HG03280 (cell line): Measurements from ENCODE around the gene MUC6.

Source experiments
- ATAC-seq: cut with Tn5 transposase; IDR thresholded peaks from one replicate; pipeline ENCODE4 v1.9.1; 2021; ENCODE audit warnings: mild to moderate bottlenecking, moderate library complexity; ENCODE audit not compliant: unreplicated experiment

MUC6 gene

GRCh38 chr11:1037506-1038055 lies 1.1 kb upstream of the MUC6 start:
- no peak for ATAC-seq

GRCh38 chr11:1036931-1037330 lies 413 bp upstream of the MUC6 start:
- no peak for ATAC-seq

DNA sequence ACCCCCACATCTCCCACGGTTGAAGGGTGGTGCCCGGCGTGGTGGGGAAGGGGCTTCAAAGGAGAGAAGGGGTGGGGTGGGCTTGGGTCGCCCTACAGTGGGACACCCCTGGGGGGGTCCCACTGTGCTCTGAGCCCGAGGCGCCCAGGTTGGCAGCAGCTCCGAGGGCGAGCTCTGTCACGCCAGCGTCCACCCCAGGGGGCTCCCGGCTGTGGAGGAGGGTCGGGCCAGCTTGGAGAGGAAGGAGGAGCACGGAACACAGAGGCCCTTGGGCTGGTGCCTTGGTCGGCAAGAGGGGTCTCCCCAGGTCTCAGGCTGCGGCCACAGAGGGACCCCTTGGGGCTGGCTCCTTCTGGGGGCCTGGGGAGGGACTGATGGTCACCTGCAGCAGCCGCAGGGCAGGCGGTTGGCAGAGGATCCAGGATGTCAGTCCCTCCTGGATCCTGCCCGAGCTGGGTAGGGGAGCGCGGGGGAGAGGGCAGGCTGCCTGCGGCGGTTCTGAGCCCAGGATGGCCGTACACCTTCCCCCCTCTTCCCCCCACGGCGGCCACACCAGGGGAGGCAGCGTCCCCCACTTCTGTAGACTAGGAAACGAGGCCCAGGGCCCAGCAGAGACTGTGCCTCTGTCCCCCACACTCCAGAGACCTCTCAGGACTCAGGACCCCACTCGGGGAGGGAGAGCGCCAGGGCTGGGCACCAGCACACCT lies 788 bp downstream of the MUC6 start:
- ATAC-seq = no peak

DNA sequence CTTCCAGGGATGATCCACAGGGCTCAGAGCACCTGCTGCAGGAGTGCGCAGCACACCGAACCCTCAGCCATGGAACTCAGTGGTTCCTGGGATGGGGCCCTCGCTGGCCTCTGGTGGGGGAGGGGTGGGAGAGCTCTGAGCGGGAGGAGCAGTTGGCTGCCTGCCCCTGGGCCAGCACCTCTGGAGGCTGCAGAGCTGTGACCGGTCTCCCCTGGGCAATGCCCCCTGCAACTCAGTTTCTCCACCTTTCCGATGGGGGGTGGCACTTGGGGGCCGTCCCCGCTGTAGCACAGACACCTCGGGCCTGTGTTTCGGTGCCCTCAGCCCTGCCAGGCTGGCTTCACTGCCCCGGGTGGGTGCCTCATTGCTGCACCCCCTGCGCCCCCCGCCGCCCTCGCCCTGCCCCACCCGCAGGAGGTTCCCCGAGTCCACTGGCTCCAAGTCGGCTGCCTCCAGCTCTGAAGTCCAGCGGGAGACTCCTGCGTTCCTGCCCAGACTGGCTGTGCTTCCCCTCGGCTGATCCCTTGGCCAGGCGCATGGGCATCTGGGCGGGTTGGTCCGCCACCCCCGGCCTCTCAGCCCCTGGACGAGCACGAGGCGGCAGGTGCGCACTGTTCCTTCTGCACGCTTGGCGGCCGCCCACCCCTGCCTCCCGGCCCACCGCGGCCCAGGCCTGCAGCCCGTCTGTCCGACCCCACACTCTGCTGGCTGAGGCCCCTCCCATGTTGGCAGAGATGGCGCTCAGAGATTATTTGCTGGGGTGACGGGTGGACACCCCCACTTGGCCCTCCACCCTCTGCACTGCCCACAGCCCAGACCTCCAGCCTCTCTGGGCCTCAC lies 1.8 kb downstream of the MUC6 start:
- no peak for ATAC-seq

GRCh38 chr11:1034001-1034400 lies 2.5 kb downstream of the MUC6 start:
- ATAC-seq = no peak

DNA sequence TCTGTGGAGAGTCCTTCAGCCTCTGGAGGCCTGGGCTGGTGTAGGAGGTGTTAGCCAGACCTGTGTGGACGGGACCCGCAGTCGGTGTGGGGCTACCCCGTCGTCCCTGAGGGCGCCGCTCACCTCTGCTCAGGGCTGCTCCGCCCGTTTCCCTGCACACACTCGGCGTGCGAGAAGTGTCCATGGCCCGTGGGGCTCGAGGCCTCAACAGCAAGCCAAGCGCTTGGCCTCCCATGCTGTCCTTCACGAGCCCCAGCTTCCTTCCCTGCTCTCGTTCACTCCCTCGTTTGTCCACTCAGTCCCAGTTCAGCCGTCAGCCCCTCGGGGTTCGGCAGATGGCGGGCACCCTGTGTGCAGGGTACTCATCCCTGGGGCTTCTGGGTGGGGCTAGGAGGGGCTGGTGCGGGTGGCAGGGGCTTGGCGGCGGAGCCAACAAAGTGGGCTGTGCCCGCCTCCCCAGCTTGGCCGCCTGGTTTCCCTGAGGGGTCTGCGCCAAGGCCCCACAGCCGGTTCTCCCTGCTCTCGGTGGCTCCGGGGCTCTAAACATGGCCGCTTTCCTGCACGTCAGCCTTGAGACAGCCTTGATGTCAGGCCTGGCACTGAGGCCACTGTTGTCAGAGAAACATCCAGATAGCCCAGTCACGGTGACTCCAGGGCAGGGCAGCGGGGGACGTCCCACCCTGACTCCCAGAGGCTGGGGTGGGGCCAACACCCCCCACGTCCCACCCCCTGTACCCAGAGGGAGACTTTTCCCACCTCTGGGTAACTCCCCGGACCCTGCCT lies 3.3 kb downstream of the MUC6 start:
- no peak for ATAC-seq

- ATAC-seq = no peak
Measured at GRCh38 chr11:1032310-1032891, 4.1 kb downstream of the MUC6 start.

DNA sequence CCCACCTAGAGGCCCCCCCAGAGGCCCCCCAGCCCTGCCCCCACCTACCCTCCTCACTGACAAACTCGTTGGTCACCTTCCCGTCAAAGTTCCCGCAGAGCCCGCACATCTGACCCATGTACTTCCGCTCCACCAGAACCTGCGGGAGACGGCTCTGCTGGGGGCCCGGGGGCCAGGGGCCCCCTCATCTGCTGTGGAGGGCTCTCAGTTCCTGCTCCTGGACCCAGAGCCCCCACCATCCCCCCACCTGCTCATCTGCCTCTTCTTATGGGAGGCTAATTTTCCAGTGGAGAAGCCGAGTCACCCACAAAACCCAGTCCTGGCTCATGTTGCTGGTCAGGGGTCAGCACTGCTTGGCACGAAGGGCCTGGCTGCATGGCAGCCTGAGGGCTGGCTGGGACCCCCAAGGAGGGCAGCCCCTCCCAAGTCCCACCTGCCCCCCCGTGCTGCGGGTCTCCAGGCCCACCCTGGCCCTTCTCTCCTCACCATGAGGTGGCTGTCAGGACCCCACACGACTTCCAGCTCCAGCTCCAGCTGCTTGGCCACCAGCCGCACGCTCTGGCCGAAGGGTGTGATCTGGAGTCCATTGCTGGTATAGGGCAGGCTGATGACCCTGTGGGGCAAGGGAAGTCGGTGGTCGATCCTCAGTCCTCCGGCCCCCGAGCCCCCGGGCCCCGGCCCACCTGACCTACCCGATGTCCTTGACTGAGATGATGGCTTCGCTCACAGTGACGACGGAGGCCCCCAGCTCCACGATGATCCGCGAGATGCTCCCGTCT lies 5.2 kb downstream of the MUC6 start:
- no peak for ATAC-seq

DNA sequence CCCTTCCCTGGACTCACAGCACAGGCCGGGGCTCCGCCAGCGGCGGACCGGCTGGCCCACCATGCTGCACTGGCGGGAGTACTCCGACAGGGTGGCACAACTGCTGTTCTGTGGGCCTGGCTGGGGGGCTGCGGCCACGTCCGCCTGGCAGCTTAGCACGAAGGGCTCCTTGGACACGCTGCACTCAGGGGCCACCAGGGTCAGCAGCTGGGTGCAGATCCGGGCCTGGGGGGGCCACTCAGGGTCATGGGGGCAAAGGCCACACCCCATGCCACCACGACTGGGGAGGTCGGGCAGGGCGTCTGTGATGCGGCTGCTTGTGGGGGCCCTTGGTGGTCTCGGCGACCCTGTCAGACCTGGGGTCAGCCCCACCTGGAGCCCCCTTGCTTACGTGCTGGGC lies 6.0 kb downstream of the MUC6 start:
- no peak for ATAC-seq

GRCh38 chr11:1030086-1030485 lies 6.4 kb downstream of the MUC6 start:
- no peak for ATAC-seq

DNA sequence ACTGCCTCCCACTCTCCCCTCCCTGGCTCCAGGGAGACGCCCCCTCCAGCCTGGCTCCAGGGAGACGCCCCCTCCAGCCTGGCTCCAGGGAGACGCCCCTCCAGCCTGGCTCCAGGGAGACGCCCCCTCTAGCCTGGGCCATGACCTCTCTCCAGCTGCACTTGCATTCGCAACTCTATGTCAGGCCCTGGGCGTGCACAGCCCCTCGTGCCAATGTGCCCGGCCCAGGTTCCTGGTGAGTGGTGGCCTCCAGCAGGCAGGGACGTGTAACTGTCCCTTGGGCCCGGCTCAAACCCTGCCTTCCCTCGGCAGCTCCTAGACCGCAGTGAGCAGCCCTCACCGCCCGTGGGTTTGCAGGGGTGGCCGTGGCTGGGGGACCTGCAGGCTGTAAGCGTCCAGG lies 6.9 kb downstream of the MUC6 start:
- ATAC-seq = no peak

GRCh38 chr11:1029051-1029450 lies 7.5 kb downstream of the MUC6 start:
- ATAC-seq = no peak

- no peak for ATAC-seq
Measured at GRCh38 chr11:1028616-1029015, 7.9 kb downstream of the MUC6 start.

GRCh38 chr11:1028291-1028540 lies 8.3 kb downstream of the MUC6 start:
- ATAC-seq = no peak

GRCh38 chr11:1027483-1028290 lies 8.8 kb downstream of the MUC6 start:
- no peak for ATAC-seq

DNA sequence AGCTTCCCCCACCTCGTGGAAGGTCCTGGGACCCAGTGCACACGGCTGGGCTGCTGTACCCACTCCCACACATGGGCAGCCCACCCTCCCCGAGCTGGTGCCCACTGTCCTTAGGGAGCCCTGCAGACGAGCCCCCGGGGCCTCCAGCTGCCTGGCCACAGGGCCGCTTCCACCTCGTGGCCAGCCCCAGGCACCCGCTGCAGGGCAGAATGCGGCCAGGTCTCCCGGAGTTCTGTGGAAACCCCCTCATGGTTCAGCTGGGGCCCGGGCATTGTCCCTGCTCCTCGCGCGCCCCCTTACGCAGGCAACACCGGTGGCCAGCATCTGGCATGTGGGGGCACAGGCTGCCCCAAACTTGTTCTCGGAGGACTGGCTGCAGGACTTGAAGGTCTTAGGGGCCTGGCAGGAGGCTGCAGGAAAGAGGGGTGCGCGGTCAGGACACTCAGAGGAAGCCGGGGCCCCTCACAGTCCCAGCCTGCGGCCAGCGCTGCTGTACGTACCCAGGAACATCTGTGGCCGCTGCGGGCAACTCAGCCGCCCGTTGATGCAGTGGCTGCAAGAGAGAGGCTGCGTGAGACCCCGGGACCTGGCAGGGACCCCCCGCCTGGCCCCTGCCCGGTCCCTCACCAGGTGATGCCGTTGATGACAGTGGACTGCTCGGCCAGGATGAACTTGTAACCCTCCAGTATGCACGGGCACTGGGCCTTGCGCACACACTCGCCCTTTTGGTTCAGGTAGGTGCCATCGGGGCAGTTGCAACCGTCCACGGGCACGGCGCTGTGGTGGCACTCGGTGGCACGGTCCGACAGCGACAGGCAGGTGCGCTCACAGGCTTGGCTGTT lies 9.7 kb downstream of the MUC6 start:
- no peak for ATAC-seq

- ATAC-seq = no peak
Measured at GRCh38 chr11:1026163-1026450, 10.4 kb downstream of the MUC6 start.

DNA sequence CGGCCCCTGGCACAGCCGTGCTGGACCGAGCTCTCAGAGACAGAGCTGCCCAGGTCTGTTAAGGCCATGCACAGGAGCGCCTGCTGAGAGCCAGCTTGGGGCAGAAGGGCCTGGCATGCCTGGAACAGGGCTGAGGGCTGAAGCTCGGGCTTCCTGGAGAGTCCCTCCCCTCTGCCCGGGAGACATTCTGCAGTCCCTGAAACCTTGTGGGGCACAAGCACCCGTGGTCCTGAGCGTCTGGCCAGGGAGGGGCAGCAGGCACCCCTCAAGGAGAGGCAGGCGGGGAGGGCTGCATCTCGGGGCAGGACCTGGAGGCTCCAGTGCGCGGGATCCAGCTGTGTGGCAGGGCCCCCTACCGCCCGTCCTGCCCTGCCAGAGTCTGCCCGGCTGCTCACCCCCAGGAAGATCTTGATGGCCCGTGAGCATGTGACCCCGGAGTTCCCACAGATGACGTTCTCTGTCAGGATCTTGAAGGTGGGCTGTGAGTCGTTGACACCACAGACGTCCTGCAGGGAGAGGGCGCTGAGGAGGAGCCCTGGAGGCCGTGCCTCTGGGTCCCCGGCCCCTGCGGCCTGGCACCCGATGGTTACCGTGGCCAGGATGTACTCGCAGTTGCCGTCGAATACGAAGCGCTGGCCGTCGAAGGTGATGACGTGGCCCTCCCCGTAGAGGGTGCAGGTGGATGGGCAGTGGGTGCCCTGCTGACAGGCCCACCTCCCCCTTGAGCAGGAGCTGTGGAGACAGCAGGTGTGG lies 10.9 kb downstream of the MUC6 start:
- ATAC-seq = no peak
